Transverse colon (tissue), 4 donors: ENCODE data around the gene ST8SIA6. TPM values are rescaled to one million over a fixed set of nuclear protein-coding genes. Genes with fewer than 3 reads are reported as not detected.

ENCODE experiments used
- DNase-seq: peaks from one replicate; pipeline ENCODE4 v3.0.0-alpha.2; 2019
- H3K27ac ChIP-seq, 4 donors: fragments of 200-600 bp; sonication (generic); 2 replicates each; pipeline ENCODE4 v1.5.1; 2016 to 2018; ENCODE audit warnings: inconsistent platforms in 4 of 4
- H3K27me3 ChIP-seq: fragments of 200-600 bp; sonication (generic); 2 replicates; pipeline ENCODE4 v1.5.1; 2017; ENCODE audit warnings: inconsistent platforms
- H3K36me3 ChIP-seq, 4 donors: fragments of 200-600 bp; sonication (generic); 2 replicates each; pipeline ENCODE4 v1.5.1; 2017 to 2019; ENCODE audit warnings: inconsistent platforms in 4 of 4
- H3K4me1 ChIP-seq, 4 donors: fragments of 200-600 bp; sonication (generic); 2 replicates each; pipeline ENCODE4 v1.5.1; 2017 to 2020; ENCODE audit warnings: inconsistent platforms in 4 of 4
- H3K4me3 ChIP-seq, 4 donors: fragments of 200-600 bp; sonication (generic); 1 replicate in 1 of 4; 2 replicates in 3 of 4; pipeline versions ENCODE4 v1.5.1 to v1.6.1; 2017 to 2019; ENCODE audit warnings: inconsistent platforms in 4 of 4
- H3K9me3 ChIP-seq, 2 donors: fragments of 200-600 bp; sonication (generic); 2 replicates each; pipeline ENCODE4 v1.5.1; 2017 to 2019; ENCODE audit warnings: inconsistent platforms in 2 of 2
- CTCF ChIP-seq, 5 experiments: fragments of 200-600 bp in 3 of 5; fragments of 450-650 bp in 2 of 5; sonication (generic) in 3 of 5; IDR thresholded peaks; 1 replicate in 2 of 5; 2 replicates in 3 of 5; pipeline ENCODE4 v1.5.1; 2016 to 2017; ENCODE audit warnings: antibody characterized with exemption in 5 of 5, inconsistent platforms in 3 of 5, mild to moderate bottlenecking in 2 of 5, moderate library complexity in 1 of 5
- EP300 ChIP-seq: sonication (generic); formaldehyde crosslinking; IDR thresholded peaks from one replicate; pipeline ENCODE4 v1.6.1; 2017; ENCODE audit warnings: antibody characterized with exemption, low read depth
- POLR2A ChIP-seq: fragments of 450-650 bp; IDR thresholded peaks from one replicate; pipeline ENCODE4 v1.6.1; 2016; ENCODE audit warnings: antibody characterized with exemption, mild to moderate bottlenecking, moderate library complexity
- POLR2AphosphoS5 ChIP-seq, 3 donors: sonication (generic); formaldehyde crosslinking; IDR thresholded peaks; one replicate each; pipeline ENCODE4 v1.6.1; 2016; ENCODE audit warnings: antibody characterized with exemption in 3 of 3
- WGBS, 2 donors: methylation state at CpG; one replicate each; pipeline ENCODE4 v1.1.5; 2018; ENCODE audit warnings: low coverage in 1 of 2; 5-methylcytosine and 5-hydroxymethylcytosine counted together
- in situ Hi-C, 4 donors: fragments of 200-750 bp; cut with MboI; loops; one replicate each; pipeline versions ENCODE4 v1.15.0 to v1.15.1; 2017; ENCODE audit warnings: low sequenced_read_pairs in 3 of 4, low pct_ligation_motif_present in 1 of 4, low pct_unique_long_range_greater_than_20kb in 1 of 4
- intact Hi-C: fragments of 100-400 bp; cut with DNase I; formaldehyde crosslinking; loops from one replicate; pipeline ENCODE4 v1.15.1; 2023; ENCODE audit warnings: low total_unique reads
- small RNA-seq, 4 donors: library from RNA; depleted of rRNA; stranded (forward); fragments of <200 nt; gene quantifications; one replicate each; pipeline ENCODE3, GENCODE V24; 2016
- total RNA-seq, 4 donors: library from RNA; depleted of rRNA; stranded (reverse); fragments of >200 nt; gene quantifications; one replicate each; pipeline ENCODE4 v1.1.0, GENCODE V29; 2016

ST8SIA6 gene
- total RNA-seq, 4 donors from 2014 or later, result 0.64 to 1.2 TPM; not detected in 2

- intact Hi-C loops (no loop called here), in situ Hi-C loops (no loop called here)
- 75 to 86% methylated on average over 8 to 9 of the region's 9 CpGs for WGBS, 2 donors
- TF ChIP-seq POLR2AphosphoS5 (IDR thresholded peaks at IDR 0.05) (no peak), EP300 (no peak), CTCF (IDR thresholded peaks at IDR 0.05) (no peak), POLR2A (no peak)
- H3K27ac ChIP-seq, result no peak overlapping the region
- H3K9me3 ChIP-seq, result no peaks in the 10 kb centered on the region
- no peaks in the 10 kb centered on the region for H3K4me1 ChIP-seq
- no peak overlapping the region for H3K4me3 ChIP-seq
- H3K27me3 ChIP-seq, result no peaks in the 10 kb centered on the region
- no peak for DNase-seq
- no peaks in the 10 kb centered on the region for H3K36me3 ChIP-seq
Measured at GRCh38 chr10:17276756-17277424, 177.5 kb downstream of the ST8SIA6 start.

- no peak overlapping the region for H3K4me3 ChIP-seq
- intact Hi-C loops, result no loop called here
- no peak overlapping the region for H3K27ac ChIP-seq
- in situ Hi-C loops, result no loop called here
- DNase-seq, result no peak
- WGBS, 2 donors, result 67 to 100% methylated on average over 2 of the region's 2 CpGs
- TF ChIP-seq EP300, result no peak
- no peak for TF ChIP-seq POLR2A
- TF ChIP-seq CTCF (IDR thresholded peaks at IDR 0.05), result no peak
- no peak for TF ChIP-seq POLR2AphosphoS5 (IDR thresholded peaks at IDR 0.05)
- no peaks in the 10 kb centered on the region for H3K4me1 ChIP-seq
- H3K9me3 ChIP-seq, result no peaks in the 10 kb centered on the region
- no peaks in the 10 kb centered on the region for H3K27me3 ChIP-seq
- H3K36me3 ChIP-seq, result no peaks in the 10 kb centered on the region
Measured at GRCh38 chr10:17273403-17273802, 181.0 kb downstream of the ST8SIA6 start.

GRCh38 chr10:17272648-17273047, 181.7 kb downstream of the ST8SIA6 start:
- intact Hi-C loops, result no loop called here
- WGBS, 2 donors, result 85 to 94% methylated on average over 2 to 12 of the region's 12 CpGs
- no peaks in the 10 kb centered on the region for H3K27me3 ChIP-seq
- H3K27ac ChIP-seq, result no peak overlapping the region
- DNase-seq, result no peak
- in situ Hi-C loops, result no loop called here
- H3K9me3 ChIP-seq, result no peaks in the 10 kb centered on the region
- no peaks in the 10 kb centered on the region for H3K36me3 ChIP-seq
- H3K4me3 ChIP-seq, result no peak overlapping the region
- TF ChIP-seq POLR2AphosphoS5 (IDR thresholded peaks at IDR 0.05) (no peak), CTCF (IDR thresholded peaks at IDR 0.05) (no peak), POLR2A (no peak), EP300 (no peak)
- no peaks in the 10 kb centered on the region for H3K4me1 ChIP-seq

Small RNA genes lying within 50 kb of the gene (small RNA-seq; reads per million reads assigned to genes)
- 0 reads per million in 4 donors for gene RF00019

Other genes with a start within 250 kb of the ST8SIA6 start
- gene VIM, start 226.4 kb downstream of the ST8SIA6 start, total RNA-seq, result 1,000 to 10,000 TPM in 1 of 4 donors, 100 to 1,000 TPM in 3; 345 to 1,157 (median 686) TPM
- gene HACD1, start 162.8 kb upstream of the ST8SIA6 start, total RNA-seq, result 10 to 100 TPM in 2 of 4 donors, 1 to 10 TPM in 1, not detected in 1; 6.7 to 52.3 (median 16.5) TPM
- 10 to 100 TPM in 2 of 4 donors, 1 to 10 TPM in 2; 1.9 to 18.4 (median 9.3) TPM for gene STAM, start 189.6 kb upstream of the ST8SIA6 start, total RNA-seq